Measurements from ENCODE around the gene CYGB.
A peak's percentile ranks its signal among the peaks of the same experiment; 100 is the strongest.

CYGB gene

DNA sequence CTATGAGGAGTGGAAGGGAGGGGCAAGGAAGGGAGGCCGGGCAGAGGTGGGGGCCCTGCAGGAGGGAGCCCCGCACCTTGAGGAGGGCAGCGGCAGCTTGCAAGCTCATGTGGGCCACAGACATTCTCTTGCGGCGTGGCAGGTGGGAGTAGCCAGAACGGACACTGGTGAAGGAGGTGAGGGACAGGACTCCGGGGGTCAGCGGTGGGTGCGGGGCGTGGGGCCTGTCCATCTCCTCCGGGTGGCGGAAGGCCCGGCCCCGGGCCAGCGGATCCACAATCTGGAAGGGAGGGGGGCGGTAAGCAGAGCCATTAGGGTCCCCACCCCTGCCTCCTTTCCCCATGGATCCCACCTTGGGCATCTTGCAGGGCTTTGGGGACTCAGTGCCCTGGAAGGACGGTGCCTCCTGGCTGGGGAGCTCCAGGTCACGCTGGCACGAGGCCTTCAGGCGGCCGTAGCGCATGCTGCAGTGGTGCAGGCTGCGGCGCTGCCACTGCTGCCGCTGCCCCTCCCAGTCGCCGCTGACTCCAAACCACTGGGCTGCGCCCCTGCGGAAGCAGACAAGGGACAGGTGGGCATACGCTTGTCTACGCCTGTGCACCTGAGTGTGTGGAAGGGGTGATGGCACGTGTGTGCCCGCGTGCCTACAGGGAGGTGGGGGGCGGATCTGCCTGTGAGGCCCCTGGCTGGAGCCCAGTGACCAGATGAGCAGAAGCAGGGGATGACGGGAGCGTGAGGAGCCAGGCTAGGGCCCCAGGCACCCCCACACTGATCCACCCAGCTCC is 58.6 kb downstream of the CYGB start:
- CTCF ChIA-PET, result interaction anchor here (1.5 to 4.2 kb wide), 3 partner anchors 12 to 25 kb away, joined by 4 to 24 read pairs (median 6); partner anchors contain the start of gene AANAT
- Histone ChIP-seq H3K36me3 (ENCODE audit: control insufficient read depth in 2 of 2, insufficient read depth in 1 of 2, low read length in 2 of 2) (no peaks in the 10 kb centered on the region), H3K9me3 (ENCODE audit: control insufficient read depth, insufficient read depth, low read depth, low read length) (no peaks in the 10 kb centered on the region), H3K4me1 (ENCODE audit: control insufficient read depth, insufficient read depth, low read length) (no peaks in the 10 kb centered on the region), H3K27ac (ENCODE audit: extremely low read depth, low read depth, low read length) (no peak overlapping the region), H3K4me3 (ENCODE audit: low read depth, low read length) (no peak overlapping the region)
- POLR2A ChIA-PET, result no interaction called here
- TF ChIP-seq GLIS2 (tag by site-specific recombination; IDR thresholded peaks at IDR 0.05), result peak; percentile 25; the same call in 1 of the 2 replicates
- TF ChIP-seq ZNF274 (IDR thresholded peaks at IDR 0.05; ENCODE audit: low read length), result no peak
- no peak for TF ChIP-seq ZNF274 (tag by site-specific recombination; IDR thresholded peaks at IDR 0.05; ENCODE audit: borderline replicate concordance)

DNA sequence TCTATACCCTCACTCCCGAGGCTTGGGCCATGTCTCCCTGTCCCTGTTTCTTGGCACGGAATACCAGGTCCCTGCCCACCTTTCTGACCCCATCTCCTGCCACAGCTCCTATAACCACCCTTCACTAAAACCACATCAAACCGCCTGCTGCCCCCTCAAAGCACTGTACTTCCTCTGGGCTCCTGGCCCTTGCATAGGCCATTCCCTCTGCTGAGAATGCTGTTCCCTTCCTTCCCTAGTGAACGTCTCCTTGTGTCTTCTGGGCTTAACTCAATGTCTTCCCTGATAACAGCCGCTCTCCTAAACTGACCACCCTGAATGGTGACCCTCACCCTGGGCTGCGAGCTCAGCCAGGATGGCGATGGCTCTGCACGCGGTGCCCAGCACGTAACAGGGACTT is 59.4 kb downstream of the CYGB start:
- CTCF ChIA-PET, result interaction anchor here (1.2 to 4.2 kb wide), 6 partner anchors 11 to 79 kb away, joined by 3 to 24 read pairs (median 4); partner anchors contain the start of gene AANAT
- POLR2A ChIA-PET, result interaction anchor here (1.2 to 1.6 kb wide), 2 partner anchors 8 to 124 kb away, joined by 3 read pairs; partner anchors contain the start of gene PRPSAP1
- Histone ChIP-seq H3K4me3 (ENCODE audit: low read depth, low read length) (no peak overlapping the region), H3K27ac (ENCODE audit: extremely low read depth, low read depth, low read length) (no peak overlapping the region), H3K4me1 (ENCODE audit: control insufficient read depth, insufficient read depth, low read length) (no peaks in the 10 kb centered on the region), H3K36me3 (ENCODE audit: control insufficient read depth in 2 of 2, insufficient read depth in 1 of 2, low read length in 2 of 2) (peaks cover 0 to 3% of the 10 kb centered on the region in 2 experiments; a peak in 1 of 3 replicates), H3K9me3 (ENCODE audit: control insufficient read depth, insufficient read depth, low read depth, low read length) (no peaks in the 10 kb centered on the region)
- TF ChIP-seq WT1 (tag by site-specific recombination; IDR thresholded peaks at IDR 0.05) (no peak), ZNF248 (tag by site-specific recombination; IDR thresholded peaks at IDR 0.05) (no peak), HOXA7 (CRISPR knock-in tag; IDR thresholded peaks at IDR 0.05; ENCODE audit: borderline replicate concordance) (no peak)

DNA sequence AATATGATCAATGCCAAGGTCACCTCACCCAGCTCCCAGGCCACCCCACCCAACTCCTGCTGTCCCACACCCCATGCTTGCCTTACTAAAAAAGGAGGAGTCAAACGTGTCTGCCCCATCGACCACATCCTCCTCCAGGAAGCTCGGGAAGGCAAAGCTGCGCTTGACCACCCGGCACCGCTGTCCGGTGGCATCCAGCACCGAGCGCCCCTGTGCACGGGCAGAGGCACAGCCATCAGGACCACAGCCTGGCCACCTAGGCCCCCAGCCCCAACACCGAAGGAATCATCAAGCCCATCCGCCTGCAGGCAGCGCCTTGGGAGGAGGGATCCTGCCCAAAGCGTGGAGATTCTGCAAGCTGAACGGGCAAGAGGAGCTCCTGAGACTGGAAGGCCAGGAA is 59.9 kb downstream of the CYGB start:
- H3K4me3 ChIP-seq (ENCODE audit: low read depth, low read length), result no peak overlapping the region
- TF ChIP-seq, protein P1, sequence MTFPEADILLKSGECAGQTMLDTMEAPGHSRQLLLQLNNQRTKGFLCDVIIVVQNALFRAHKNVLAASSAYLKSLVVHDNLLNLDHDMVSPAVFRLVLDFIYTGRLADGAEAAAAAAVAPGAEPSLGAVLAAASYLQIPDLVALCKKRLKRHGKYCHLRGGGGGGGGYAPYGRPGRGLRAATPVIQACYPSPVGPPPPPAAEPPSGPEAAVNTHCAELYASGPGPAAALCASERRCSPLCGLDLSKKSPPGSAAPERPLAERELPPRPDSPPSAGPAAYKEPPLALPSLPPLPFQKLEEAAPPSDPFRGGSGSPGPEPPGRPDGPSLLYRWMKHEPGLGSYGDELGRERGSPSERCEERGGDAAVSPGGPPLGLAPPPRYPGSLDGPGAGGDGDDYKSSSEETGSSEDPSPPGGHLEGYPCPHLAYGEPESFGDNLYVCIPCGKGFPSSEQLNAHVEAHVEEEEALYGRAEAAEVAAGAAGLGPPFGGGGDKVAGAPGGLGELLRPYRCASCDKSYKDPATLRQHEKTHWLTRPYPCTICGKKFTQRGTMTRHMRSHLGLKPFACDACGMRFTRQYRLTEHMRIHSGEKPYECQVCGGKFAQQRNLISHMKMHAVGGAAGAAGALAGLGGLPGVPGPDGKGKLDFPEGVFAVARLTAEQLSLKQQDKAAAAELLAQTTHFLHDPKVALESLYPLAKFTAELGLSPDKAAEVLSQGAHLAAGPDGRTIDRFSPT (tag by site-specific recombination; IDR thresholded peaks at IDR 0.05), result no peak
- TF ChIP-seq, protein P2, sequence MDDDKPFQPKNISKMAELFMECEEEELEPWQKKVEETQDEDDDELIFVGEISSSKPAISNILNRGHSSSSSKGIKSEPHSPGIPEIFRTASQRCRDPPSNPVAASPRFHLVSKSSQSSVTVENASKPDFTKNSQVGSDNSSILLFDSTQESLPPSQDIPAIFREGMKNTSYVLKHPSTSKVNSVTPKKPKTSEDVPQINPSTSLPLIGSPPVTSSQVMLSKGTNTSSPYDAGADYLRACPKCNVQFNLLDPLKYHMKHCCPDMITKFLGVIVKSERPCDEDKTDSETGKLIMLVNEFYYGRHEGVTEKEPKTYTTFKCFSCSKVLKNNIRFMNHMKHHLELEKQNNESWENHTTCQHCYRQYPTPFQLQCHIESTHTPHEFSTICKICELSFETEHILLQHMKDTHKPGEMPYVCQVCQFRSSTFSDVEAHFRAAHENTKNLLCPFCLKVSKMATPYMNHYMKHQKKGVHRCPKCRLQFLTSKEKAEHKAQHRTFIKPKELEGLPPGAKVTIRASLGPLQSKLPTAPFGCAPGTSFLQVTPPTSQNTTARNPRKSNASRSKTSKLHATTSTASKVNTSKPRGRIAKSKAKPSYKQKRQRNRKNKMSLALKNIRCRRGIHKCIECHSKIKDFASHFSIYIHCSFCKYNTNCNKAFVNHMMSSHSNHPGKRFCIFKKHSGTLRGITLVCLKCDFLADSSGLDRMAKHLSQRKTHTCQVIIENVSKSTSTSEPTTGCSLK (tag by site-specific recombination; IDR thresholded peaks at IDR 0.05), result no peak
- TF ChIP-seq ZNF621 (tag by site-specific recombination; IDR thresholded peaks at IDR 0.05) (no peak), ZNF174 (tag by site-specific recombination; IDR thresholded peaks at IDR 0.05) (no peak), ZNF654 (tag by site-specific recombination; IDR thresholded peaks at IDR 0.05; ENCODE audit: low read depth) (no peak), ZNF530 (tag by site-specific recombination; IDR thresholded peaks at IDR 0.05; ENCODE audit: low read depth) (no peak), ZBTB1 (tag by site-specific recombination; IDR thresholded peaks at IDR 0.05) (no peak), ZNF664 (tag by site-specific recombination; IDR thresholded peaks at IDR 0.05) (no peak)
- TF ChIP-seq, protein P3, sequence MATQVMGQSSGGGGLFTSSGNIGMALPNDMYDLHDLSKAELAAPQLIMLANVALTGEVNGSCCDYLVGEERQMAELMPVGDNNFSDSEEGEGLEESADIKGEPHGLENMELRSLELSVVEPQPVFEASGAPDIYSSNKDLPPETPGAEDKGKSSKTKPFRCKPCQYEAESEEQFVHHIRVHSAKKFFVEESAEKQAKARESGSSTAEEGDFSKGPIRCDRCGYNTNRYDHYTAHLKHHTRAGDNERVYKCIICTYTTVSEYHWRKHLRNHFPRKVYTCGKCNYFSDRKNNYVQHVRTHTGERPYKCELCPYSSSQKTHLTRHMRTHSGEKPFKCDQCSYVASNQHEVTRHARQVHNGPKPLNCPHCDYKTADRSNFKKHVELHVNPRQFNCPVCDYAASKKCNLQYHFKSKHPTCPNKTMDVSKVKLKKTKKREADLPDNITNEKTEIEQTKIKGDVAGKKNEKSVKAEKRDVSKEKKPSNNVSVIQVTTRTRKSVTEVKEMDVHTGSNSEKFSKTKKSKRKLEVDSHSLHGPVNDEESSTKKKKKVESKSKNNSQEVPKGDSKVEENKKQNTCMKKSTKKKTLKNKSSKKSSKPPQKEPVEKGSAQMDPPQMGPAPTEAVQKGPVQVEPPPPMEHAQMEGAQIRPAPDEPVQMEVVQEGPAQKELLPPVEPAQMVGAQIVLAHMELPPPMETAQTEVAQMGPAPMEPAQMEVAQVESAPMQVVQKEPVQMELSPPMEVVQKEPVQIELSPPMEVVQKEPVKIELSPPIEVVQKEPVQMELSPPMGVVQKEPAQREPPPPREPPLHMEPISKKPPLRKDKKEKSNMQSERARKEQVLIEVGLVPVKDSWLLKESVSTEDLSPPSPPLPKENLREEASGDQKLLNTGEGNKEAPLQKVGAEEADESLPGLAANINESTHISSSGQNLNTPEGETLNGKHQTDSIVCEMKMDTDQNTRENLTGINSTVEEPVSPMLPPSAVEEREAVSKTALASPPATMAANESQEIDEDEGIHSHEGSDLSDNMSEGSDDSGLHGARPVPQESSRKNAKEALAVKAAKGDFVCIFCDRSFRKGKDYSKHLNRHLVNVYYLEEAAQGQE (tag by site-specific recombination; IDR thresholded peaks at IDR 0.05), result no peak
- H3K36me3 ChIP-seq (ENCODE audit: control insufficient read depth in 2 of 2, insufficient read depth in 1 of 2, low read length in 2 of 2), result peaks cover 0 to 4% of the 10 kb centered on the region in 2 experiments; a peak in 1 of 3 replicates
- H3K9me3 ChIP-seq (ENCODE audit: control insufficient read depth, insufficient read depth, low read depth, low read length), result no peaks in the 10 kb centered on the region
- no peak overlapping the region for H3K27ac ChIP-seq (ENCODE audit: extremely low read depth, low read depth, low read length)
- ChIA-PET POLR2A (interaction anchor here (1.2 to 1.6 kb wide), 2 partner anchors 8 to 124 kb away, joined by 3 read pairs; partner anchors contain the start of gene PRPSAP1), CTCF (interaction anchor here (1.2 to 4.2 kb wide), 6 partner anchors 11 to 78 kb away, joined by 3 to 24 read pairs (median 4); partner anchors contain the start of gene AANAT)
- no peaks in the 10 kb centered on the region for H3K4me1 ChIP-seq (ENCODE audit: control insufficient read depth, insufficient read depth, low read length)
